Measurements from ENCODE around the gene PPP5C.
"Not testable (repeated sequence)": the region's sequence is repeated elsewhere in the genome, so short reads cannot be mapped to it uniquely, and the experiment has no call there.

Gene PPP5C

GRCh38 chr19:46374536-46375475 lies 27.9 kb downstream of the PPP5C start:
- Histone ChIP-seq H3F3A (ENCODE audit: low read depth) (no peaks in the 10 kb centered on the region), H3K4me1 (ENCODE audit: insufficient read depth, low read length, poor library complexity, severe bottlenecking) (no peaks in the 10 kb centered on the region), H3K79me2 (ENCODE audit: insufficient read depth, low read length) (no peaks in the 10 kb centered on the region; the same call in 1 of the 2 replicates), H3K9ac (ENCODE audit: low read depth, low read length, poor library complexity, severe bottlenecking) (no peak overlapping the region), H2AFZ (ENCODE audit: low read length) (no peak overlapping the region), H3K27me3 (ENCODE audit: insufficient read depth, low read length, poor library complexity, severe bottlenecking) (no peaks in the 10 kb centered on the region), H3K36me3 (ENCODE audit: insufficient read depth, low read length) (peaks cover 44% of the 10 kb centered on the region; the same call in 1 of the 2 replicates), H3K9me3 (ENCODE audit: insufficient read depth, low read depth, low read length) (no peaks in the 10 kb centered on the region), H3K4me3 (ENCODE audit: low read length, poor library complexity, severe bottlenecking) (no peak overlapping the region), H4K20me1 (ENCODE audit: insufficient read depth, low read length, poor library complexity, severe bottlenecking) (peaks cover 10% of the 10 kb centered on the region), H3K4me2 (ENCODE audit: low read depth, low read length, poor library complexity, severe bottlenecking) (no peak overlapping the region), H3K9me2 (replicated peaks; ENCODE audit: low read depth, low read length) (no peaks in the 10 kb centered on the region)
- TF ChIP-seq EZH2phosphoT487 (IDR thresholded peaks at IDR 0.05; ENCODE audit: borderline replicate concordance): no peak
- no peak for TF ChIP-seq CTCF (conservative IDR thresholded peaks at IDR 0.05; ENCODE audit: low read length)

GRCh38 chr19:46375476-46376067 lies 28.7 kb downstream of the PPP5C start:
- H2AFZ ChIP-seq (ENCODE audit: low read length); H3K4me1 ChIP-seq (ENCODE audit: insufficient read depth, low read length, poor library complexity, severe bottlenecking); H3K9ac ChIP-seq (ENCODE audit: low read depth, low read length, poor library complexity, severe bottlenecking); H3K4me2 ChIP-seq (ENCODE audit: low read depth, low read length, poor library complexity, severe bottlenecking); H3K27me3 ChIP-seq (ENCODE audit: insufficient read depth, low read length, poor library complexity, severe bottlenecking); H3K79me2 ChIP-seq (ENCODE audit: insufficient read depth, low read length); H3K4me3 ChIP-seq (ENCODE audit: low read length, poor library complexity, severe bottlenecking); H3K9me3 ChIP-seq (ENCODE audit: insufficient read depth, low read depth, low read length); H3K9me2 ChIP-seq (replicated peaks; ENCODE audit: low read depth, low read length); H3F3A ChIP-seq (ENCODE audit: low read depth); H4K20me1 ChIP-seq (ENCODE audit: insufficient read depth, low read length, poor library complexity, severe bottlenecking): not testable (repeated sequence)
- H3K36me3 ChIP-seq (ENCODE audit: insufficient read depth, low read length): peaks cover 52% of the 10 kb centered on the region; the same call in 1 of the 2 replicates

GRCh38 chr19:46376241-46377153 lies 29.6 kb downstream of the PPP5C start:
- Histone ChIP-seq H3K9me2 (replicated peaks; ENCODE audit: low read depth, low read length) (no peaks in the 10 kb centered on the region), H4K20me1 (ENCODE audit: insufficient read depth, low read length, poor library complexity, severe bottlenecking) (peaks cover 9% of the 10 kb centered on the region), H3K4me3 (ENCODE audit: low read length, poor library complexity, severe bottlenecking) (no peak overlapping the region), H3K27me3 (ENCODE audit: insufficient read depth, low read length, poor library complexity, severe bottlenecking) (no peaks in the 10 kb centered on the region), H3K9ac (ENCODE audit: low read depth, low read length, poor library complexity, severe bottlenecking) (no peak overlapping the region), H3F3A (ENCODE audit: low read depth) (no peaks in the 10 kb centered on the region), H3K36me3 (ENCODE audit: insufficient read depth, low read length) (peaks cover 60% of the 10 kb centered on the region; the same call in 1 of the 2 replicates), H3K4me2 (ENCODE audit: low read depth, low read length, poor library complexity, severe bottlenecking) (no peak overlapping the region), H3K9me3 (ENCODE audit: insufficient read depth, low read depth, low read length) (no peaks in the 10 kb centered on the region), H2AFZ (ENCODE audit: low read length) (no peak overlapping the region), H3K79me2 (ENCODE audit: insufficient read depth, low read length) (no peaks in the 10 kb centered on the region; the same call in 1 of the 2 replicates), H3K4me1 (ENCODE audit: insufficient read depth, low read length, poor library complexity, severe bottlenecking) (no peaks in the 10 kb centered on the region)
- no peak for TF ChIP-seq CTCF (conservative IDR thresholded peaks at IDR 0.05; ENCODE audit: low read length)
- no peak for TF ChIP-seq EZH2phosphoT487 (IDR thresholded peaks at IDR 0.05; ENCODE audit: borderline replicate concordance)
